Liver (tissue), 3 donors: ENCODE results near the gene SPATS1.

Experiments
- CTCF ChIP-seq: fragments of 150-350 bp; IDR thresholded peaks from 2 replicates; pipeline ENCODE4 v1.5.1; 2017; ENCODE audit warnings: improper control_type of control experiment, low read depth, low read length; ENCODE audit not compliant: missing input control
- FOXA1 ChIP-seq: IDR thresholded peaks from 2 replicates; pipeline ENCODE4 v1.6.1; 2016; ENCODE audit warnings: antibody characterized with exemption
- SP1 ChIP-seq: IDR thresholded peaks from 2 replicates; pipeline ENCODE4 v1.6.1; 2018; ENCODE audit warnings: antibody characterized with exemption, mild to moderate bottlenecking
- YY1 ChIP-seq: IDR thresholded peaks from 2 replicates; pipeline ENCODE4 v1.6.1; 2016; ENCODE audit warnings: antibody characterized with exemption, mild to moderate bottlenecking
- donor health status: healthy.
- donor health status: healthy.

GRCh38 chr6:44302856-44303255 is 39.6 kb upstream of the SPATS1 start:
- TF ChIP-seq YY1 (no peak), CTCF (no peak), SP1 (no peak), FOXA1 (no peak)
